Tibial nerve (tissue), 4 donors: ENCODE measurements around the gene MSI2.

Source experiments
- EP300 ChIP-seq, 2 donors: sonication (generic); formaldehyde crosslinking; IDR thresholded peaks; one replicate each; pipeline ENCODE4 v1.6.1; 2017; ENCODE audit warnings: antibody characterized with exemption in 2 of 2, mild to moderate bottlenecking in 1 of 2
- POLR2A ChIP-seq, 2 donors: fragments of 450-650 bp; IDR thresholded peaks; one replicate each; pipeline ENCODE4 v1.6.1; 2017; ENCODE audit warnings: antibody characterized with exemption in 2 of 2, mild to moderate bottlenecking in 2 of 2, moderate library complexity in 2 of 2
- TF ChIP-seq, protein P1 (sequence below), 5 experiments: fragments of 200-600 bp in 3 of 5; fragments of 450-650 bp in 2 of 5; sonication (generic) in 3 of 5; IDR thresholded peaks; one replicate each; pipeline ENCODE4 v1.5.1; 2016 to 2019; ENCODE audit warnings: antibody characterized with exemption in 5 of 5, mild to moderate bottlenecking in 3 of 5, moderate library complexity in 2 of 5

DNA sequence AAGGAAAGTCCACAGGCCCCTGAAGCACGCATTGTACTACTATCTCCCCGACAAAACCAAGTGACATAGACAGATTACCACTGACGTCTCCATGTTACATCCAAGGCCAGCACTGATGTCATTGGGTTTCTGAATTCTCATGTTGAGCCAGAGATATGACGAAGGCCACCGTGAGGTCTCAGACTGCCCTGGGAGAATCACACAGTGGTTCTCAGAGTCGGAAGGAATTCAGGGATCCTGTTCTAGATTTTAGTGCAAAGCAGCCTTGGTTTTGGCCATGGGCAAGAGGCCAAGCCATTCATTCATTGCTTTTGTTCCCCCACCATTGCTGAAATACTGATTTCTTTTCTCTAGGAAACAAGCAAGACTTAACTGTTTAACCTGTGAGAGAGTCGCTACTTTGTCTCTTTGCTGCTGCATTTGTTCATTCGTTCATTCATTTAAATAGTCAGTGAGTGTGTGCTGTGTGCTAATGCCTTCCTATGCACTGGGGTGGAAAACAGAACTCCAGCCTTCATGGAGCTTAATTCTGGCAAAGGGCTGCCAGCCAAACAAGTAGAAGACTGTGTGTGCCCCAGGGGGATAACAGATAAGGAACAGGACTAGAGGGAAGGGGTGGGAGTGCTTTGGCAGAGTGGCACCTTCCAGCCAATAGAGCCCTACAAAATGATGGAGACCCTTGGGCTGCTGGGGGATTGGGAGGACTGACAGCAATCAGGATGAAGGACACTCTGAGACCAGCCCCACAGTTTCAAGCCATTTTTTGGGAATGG, 222.3 kb downstream of the MSI2 start:
- TF ChIP-seq, protein P1, sequence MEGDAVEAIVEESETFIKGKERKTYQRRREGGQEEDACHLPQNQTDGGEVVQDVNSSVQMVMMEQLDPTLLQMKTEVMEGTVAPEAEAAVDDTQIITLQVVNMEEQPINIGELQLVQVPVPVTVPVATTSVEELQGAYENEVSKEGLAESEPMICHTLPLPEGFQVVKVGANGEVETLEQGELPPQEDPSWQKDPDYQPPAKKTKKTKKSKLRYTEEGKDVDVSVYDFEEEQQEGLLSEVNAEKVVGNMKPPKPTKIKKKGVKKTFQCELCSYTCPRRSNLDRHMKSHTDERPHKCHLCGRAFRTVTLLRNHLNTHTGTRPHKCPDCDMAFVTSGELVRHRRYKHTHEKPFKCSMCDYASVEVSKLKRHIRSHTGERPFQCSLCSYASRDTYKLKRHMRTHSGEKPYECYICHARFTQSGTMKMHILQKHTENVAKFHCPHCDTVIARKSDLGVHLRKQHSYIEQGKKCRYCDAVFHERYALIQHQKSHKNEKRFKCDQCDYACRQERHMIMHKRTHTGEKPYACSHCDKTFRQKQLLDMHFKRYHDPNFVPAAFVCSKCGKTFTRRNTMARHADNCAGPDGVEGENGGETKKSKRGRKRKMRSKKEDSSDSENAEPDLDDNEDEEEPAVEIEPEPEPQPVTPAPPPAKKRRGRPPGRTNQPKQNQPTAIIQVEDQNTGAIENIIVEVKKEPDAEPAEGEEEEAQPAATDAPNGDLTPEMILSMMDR (IDR thresholded peaks at IDR 0.05), result no peak
- TF ChIP-seq POLR2A (IDR thresholded peaks at IDR 0.05), result no peak
- no peak for TF ChIP-seq EP300 (IDR thresholded peaks at IDR 0.05)
